ENCODE results near the gene HTT. TPM values are rescaled to one million over a fixed set of nuclear protein-coding genes. Genes with fewer than 3 reads are reported as not detected.

The HTT gene
- total and polyA plus RNA-seq, 10 of the 15 experiments (the other 5 are each of a cell fraction or from before 2014, with no cell fraction given) = 3.3 to 113 (median 43.3) TPM

GRCh38 chr4:3243136-3243780 is 168.8 kb downstream of the HTT start:
- no peaks in the 10 kb centered on the region for H3K4me1 ChIP-seq (ENCODE audit: control insufficient read depth, insufficient read depth, low read length)
- H3K9me3 ChIP-seq (replicated peaks; ENCODE audit: control insufficient read depth, insufficient read depth, low read length) = no peaks in the 10 kb centered on the region
- H3K79me2 ChIP-seq (ENCODE audit: control insufficient read depth, insufficient read depth, low read length) = no peaks in the 10 kb centered on the region
- no peak overlapping the region for H3K9ac ChIP-seq (ENCODE audit: control insufficient read depth, insufficient read depth, low read length)
- TF ChIP-seq TBL1XR1 (IDR thresholded peaks at IDR 0.05; ENCODE audit: low read depth, low read length) = no peak
- TF ChIP-seq POLR2AphosphoS5 (IDR thresholded peaks at IDR 0.05; ENCODE audit: low read length) = 0 out of 2 replicates have a peak, but pooled peaks have one; percentile 14
- no peak overlapping the region for H3K4me3 ChIP-seq
- FAIRE-seq = no peak
- no peaks in the 10 kb centered on the region for H4K20me1 ChIP-seq (ENCODE audit: control insufficient read depth, insufficient read depth)
- 93% methylated on average over 23 of the region's 23 CpGs for WGBS (ENCODE audit: insufficient coverage, insufficient replicate concordance, low lambda C conversion rate, missing lambda C conversion rate)
- no TSS peak for BruUV-seq (replicated peaks)
- H3K4me2 ChIP-seq (ENCODE audit: control insufficient read depth, insufficient read depth) = no peak overlapping the region
- RAD21 ChIA-PET (ENCODE audit: unreplicated experiment) = no interaction called here
- no peak overlapping the region for H2AFZ ChIP-seq (ENCODE audit: control insufficient read depth, low read depth, low read length)
- no peak for ATAC-seq
- in situ Hi-C loops (cut with MboI) (no loop called here), intact Hi-C loops (cut with micrococcal nuclease; ENCODE audit: unreplicated experiment) (no loop called here)
- no peaks in the 10 kb centered on the region for H3K27me3 ChIP-seq (replicated peaks in 1 of 2; ENCODE audit: control insufficient read depth in 2 of 2, insufficient read depth in 2 of 2, low read length in 1 of 2)
- POLR2A ChIA-PET = no interaction called here
- SMC1A ChIA-PET (ENCODE audit: uncharacterized antibody, unreplicated experiment) = interaction anchor here (0.7 to 1.2 kb wide), 2 partner anchors 46 to 229 kb away, joined by 3 read pairs; no protein-coding TSS in a partner anchor
- no peak for DNase-seq (ENCODE audit: low read depth, low spot score)
- CTCF ChIA-PET = interaction anchor here (1.1 kb wide), 1 partner anchor 18 kb away, joined by 4 read pairs; no protein-coding TSS in a partner anchor
- peaks cover 2 to 21% of the 10 kb centered on the region in 2 experiments; a peak in 3 of 4 replicates for H3K36me3 ChIP-seq (ENCODE audit: control insufficient read depth in 2 of 2, insufficient read depth in 2 of 2, low read length in 1 of 2)
- H3K27ac ChIP-seq (ENCODE audit: control insufficient read depth, insufficient read depth) = no peak overlapping the region

DNA sequence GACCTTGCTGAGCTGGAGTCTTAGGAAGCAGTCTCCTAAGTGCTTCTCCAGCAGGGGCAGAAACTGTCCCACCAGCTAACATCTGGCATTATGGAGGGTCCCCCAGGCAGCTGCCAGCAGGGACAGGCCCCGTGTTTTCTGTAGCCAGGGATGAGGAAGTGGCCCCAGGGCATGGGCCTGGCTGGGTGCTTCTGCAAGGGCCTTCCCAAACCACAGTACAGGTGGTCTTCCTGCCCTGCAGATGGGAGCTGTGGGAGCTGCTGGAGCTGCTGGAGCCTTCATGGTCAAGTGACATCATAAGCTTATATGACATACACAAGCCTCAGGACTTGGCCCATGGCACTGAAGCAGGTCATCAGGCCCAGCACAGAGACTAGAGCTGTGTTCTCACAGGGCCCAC is 169.5 kb downstream of the HTT start:
- in situ Hi-C loops (cut with MboI) = no loop called here
- no peaks in the 10 kb centered on the region for H3K27me3 ChIP-seq (replicated peaks in 1 of 2; ENCODE audit: control insufficient read depth in 2 of 2, insufficient read depth in 2 of 2, low read length in 1 of 2)
- intact Hi-C loops (cut with micrococcal nuclease; ENCODE audit: unreplicated experiment) = no loop called here
- RAD21 ChIA-PET (ENCODE audit: unreplicated experiment) = no interaction called here
- no TSS peak for BruUV-seq (replicated peaks)
- no peak overlapping the region for H3K27ac ChIP-seq (ENCODE audit: control insufficient read depth, insufficient read depth)
- SMC1A ChIA-PET (ENCODE audit: uncharacterized antibody, unreplicated experiment) = interaction anchor here (0.7 to 1.4 kb wide), 4 partner anchors 13 to 230 kb away, joined by 3 read pairs; no protein-coding TSS in a partner anchor
- no peak for DNase-seq (ENCODE audit: low read depth, low spot score)
- H3K79me2 ChIP-seq (ENCODE audit: control insufficient read depth, insufficient read depth, low read length) = no peaks in the 10 kb centered on the region
- no peak overlapping the region for H3K4me3 ChIP-seq
- CTCF ChIA-PET = interaction anchor here (1.1 to 1.5 kb wide), 2 partner anchors 18 to 50 kb away, joined by 4 read pairs; no protein-coding TSS in a partner anchor
- H3K9me3 ChIP-seq (replicated peaks; ENCODE audit: control insufficient read depth, insufficient read depth, low read length) = no peaks in the 10 kb centered on the region
- no peak for FAIRE-seq
- 50% methylated on average over 1 of the region's 1 CpG for WGBS (ENCODE audit: insufficient coverage, insufficient replicate concordance, low lambda C conversion rate, missing lambda C conversion rate)
- peaks cover 0 to 17% of the 10 kb centered on the region in 2 experiments; a peak in 3 of 4 replicates for H3K36me3 ChIP-seq (ENCODE audit: control insufficient read depth in 2 of 2, insufficient read depth in 2 of 2, low read length in 1 of 2)
- no peaks in the 10 kb centered on the region for H4K20me1 ChIP-seq (ENCODE audit: control insufficient read depth, insufficient read depth)
- ATAC-seq = peak; percentile 6
- TF ChIP-seq TAF1 (IDR thresholded peaks at IDR 0.05; ENCODE audit: borderline replicate concordance, low read depth, low read length) (no peak), MTA3 (IDR thresholded peaks at IDR 0.05; ENCODE audit: borderline replicate concordance, low read length) (peak; percentile 44; the same call in 1 of the 2 replicates)
- H3K9ac ChIP-seq (ENCODE audit: control insufficient read depth, insufficient read depth, low read length) = no peak overlapping the region
- no peak overlapping the region for H2AFZ ChIP-seq (ENCODE audit: control insufficient read depth, low read depth, low read length)
- no peak overlapping the region for H3K4me2 ChIP-seq (ENCODE audit: control insufficient read depth, insufficient read depth)
- POLR2A ChIA-PET = no interaction called here
- H3K4me1 ChIP-seq (ENCODE audit: control insufficient read depth, insufficient read depth, low read length) = no peaks in the 10 kb centered on the region

Measured in GM12878 (cell line).